ENCODE data around the gene WWOX.

Gene WWOX

DNA sequence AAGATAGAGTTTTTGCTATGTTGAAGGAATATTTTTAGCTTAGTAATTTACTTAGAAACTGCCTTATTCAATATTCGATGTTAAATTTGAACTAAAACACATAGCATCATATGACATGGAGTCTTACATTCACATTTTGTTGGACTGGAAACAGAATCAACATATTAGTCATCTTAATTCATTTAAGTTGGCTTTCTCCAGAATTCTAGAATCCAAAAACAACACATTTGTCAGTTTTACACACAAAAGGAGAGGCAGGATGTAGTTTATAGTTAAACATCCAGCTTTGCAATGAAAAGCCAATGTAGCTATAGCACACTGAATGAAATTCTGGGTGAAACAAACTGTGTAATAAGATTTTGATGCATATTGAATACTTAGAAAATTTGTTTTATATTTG, 43.3 kb downstream of the WWOX start:
- no peak for DNase-seq (ENCODE audit: low spot score)

GRCh38 chr16:78146807-78147206, 47.4 kb downstream of the WWOX start:
- no peak for DNase-seq (ENCODE audit: low spot score)

GRCh38 chr16:78147911-78148401, 48.5 kb downstream of the WWOX start:
- DNase-seq (ENCODE audit: low spot score): no peak

DNA sequence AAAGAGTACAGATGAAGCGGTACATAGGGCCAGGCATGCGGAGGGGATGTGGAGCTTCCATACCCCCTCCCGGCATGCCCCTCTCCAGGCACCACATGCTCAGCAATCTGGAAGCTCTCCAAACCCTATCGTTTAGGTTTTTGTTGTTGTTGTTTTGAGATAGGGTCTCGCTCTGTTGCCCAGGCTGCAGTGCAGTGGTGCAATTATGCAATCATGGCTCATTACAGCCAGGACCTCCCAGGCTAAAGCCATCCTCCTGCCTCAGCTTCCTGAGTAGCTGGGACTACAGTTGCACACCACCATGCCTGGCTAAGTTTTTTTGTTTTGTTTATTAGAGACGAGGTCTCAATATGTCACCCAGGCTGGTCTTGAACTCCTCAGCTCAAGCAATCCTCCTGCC, 50.8 kb downstream of the WWOX start:
- no peak for DNase-seq (ENCODE audit: low spot score)

GRCh38 chr16:78154729-78155461, 55.4 kb downstream of the WWOX start:
- no peak for DNase-seq (ENCODE audit: low spot score)

DNA sequence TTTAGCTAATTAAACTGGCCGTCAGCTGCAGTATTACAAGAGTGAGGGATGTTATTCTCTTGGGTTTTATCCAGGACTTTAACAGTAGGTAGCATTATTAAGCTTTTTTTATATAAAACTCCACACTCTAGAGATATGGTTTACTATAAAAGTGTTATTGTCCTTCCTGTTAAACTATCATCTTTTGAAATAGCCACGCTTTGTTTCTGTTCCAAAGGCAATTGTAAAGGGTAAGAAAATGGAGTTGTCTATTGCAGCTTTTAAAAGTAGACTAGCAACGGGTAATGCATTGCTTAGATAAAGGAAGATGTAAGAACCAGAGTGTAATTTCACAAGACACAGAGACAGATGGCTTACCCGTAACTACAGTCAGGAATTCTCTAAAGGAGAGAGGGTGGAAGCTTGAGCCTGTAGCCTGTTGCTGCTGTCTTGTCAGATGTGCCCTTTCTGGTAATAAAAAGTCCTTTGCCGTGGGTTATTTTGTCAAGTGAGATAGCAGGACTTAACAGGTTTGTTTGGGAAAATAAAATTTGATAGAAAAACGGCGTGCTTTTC, 56.4 kb downstream of the WWOX start:
- DNase-seq (ENCODE audit: low spot score): no peak

DNA sequence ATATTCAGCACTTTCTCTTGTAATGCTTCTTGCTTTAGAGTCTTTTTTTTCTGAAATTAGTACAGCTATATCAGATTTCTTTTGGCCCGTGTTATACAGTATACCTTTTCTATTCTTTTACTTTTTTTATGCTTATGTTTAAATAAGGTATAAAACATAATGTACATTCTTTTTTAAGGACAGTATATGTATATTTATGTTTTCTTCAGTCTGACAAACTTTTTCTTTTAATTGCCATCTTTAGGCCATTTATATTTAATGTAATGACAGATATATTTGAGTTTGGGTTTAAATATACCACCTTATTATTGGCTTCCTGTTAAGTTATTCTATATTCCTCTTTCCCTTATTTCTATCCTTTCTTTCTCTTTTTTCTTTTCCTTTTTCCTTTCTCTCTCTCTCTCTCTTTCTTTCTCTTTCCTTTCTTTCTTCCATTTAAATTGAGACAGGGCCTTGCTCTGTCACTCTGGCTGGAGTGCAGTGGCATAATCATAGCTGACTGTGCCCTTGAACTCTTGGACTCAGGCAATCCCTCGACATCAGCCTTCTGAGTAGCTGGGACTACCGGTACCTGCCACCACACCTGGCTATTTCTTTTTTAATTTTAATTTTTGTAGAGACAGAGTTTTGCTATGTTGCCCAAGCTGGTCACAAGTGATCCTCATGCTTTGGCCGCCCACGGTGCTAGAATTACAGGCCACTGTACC, 61.7 kb downstream of the WWOX start:
- DNase-seq (ENCODE audit: low spot score): no peak

- DNase-seq (ENCODE audit: low spot score): no peak
These were observed 64.6 kb downstream of the WWOX start for GRCh38 chr16:78163772-78164670.

DNA sequence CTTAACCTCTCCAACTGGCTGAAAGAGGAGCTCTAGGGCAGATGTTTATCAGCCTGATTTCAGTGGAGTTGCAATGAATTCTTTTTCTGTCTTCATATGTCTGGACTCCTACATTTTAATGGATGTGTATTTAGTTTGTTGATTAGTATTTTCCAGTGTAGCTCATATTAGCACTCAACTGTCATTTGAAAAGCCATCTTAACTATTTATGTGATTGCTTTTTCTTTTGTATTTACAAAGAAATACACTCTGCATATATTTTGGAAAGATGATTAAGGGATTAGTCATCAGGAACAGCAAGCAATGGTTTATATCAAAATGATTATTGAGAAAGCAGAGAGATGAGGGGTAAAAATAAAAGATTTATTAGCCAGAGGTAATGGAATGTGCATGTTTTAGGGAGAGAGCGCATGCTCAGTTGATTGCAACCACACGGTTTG, 71.1 kb downstream of the WWOX start:
- DNase-seq (ENCODE audit: low spot score): no peak

DNA sequence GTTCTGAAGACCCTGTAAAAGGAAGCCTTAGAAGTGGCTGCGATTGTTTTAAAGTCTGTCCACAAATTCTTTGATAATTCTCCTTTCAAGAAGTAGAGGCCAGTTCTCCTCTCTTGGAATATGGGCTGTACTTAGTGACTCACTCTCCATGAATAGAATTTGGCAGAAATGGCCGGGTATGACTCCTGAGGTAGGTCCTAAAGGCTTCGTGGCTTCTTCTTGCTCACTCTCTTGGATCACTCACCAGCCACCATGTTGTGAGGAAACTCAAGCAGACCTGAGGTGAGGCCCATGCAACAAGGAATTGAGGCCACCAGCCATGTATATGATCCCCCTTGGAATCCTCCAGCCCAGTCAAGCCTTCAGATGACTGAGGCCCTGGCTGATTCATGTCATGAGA, 75.8 kb downstream of the WWOX start:
- no peak for DNase-seq (ENCODE audit: low spot score)

- DNase-seq (ENCODE audit: low spot score): no peak
These were observed 77.0 kb downstream of the WWOX start for GRCh38 chr16:78176435-78176834.

- no peak for DNase-seq (ENCODE audit: low spot score)
These were observed 77.8 kb downstream of the WWOX start for GRCh38 chr16:78177218-78177617.

DNA sequence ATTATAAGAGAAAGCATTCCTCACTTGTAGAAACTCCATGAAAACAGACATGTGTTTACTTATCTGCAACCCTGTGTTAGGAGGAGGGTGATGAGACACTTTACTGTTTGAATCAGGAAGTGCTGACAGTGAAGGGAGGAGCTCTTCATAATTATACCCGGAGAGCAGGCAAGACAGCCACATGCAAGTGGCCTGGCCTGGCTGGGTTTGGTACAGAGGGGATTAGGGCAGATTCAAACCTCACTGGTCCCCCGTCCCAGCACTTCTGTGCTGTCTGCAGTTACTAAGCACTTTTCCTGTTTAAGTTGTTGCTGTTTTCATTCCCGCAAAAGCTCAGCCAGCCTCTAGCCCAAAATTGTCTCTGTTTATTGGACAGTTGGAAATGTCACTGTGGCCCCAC, 78.5 kb downstream of the WWOX start:
- no peak for DNase-seq (ENCODE audit: low spot score)

- no peak for DNase-seq (ENCODE audit: low spot score)
These were observed 80.2 kb downstream of the WWOX start for GRCh38 chr16:78179666-78180065.

DNA sequence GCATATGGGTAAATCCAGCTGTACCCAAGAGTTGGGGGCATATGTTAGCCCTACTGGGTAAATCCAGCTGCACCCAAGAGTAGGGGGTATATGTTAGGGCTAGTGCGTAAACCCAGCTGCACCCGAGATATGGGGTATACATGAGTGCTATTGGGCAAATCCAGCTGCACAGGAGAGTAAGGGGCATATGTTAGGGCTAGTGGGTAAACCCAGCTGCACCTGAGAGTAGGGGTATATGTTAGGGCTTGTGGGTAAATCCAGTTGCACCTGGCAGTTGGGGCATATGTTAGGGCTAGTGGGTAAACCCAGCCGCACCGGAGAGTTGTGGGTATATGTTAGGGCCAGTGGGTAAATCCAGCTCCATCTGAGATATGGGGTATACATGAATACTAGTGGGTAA, 80.9 kb downstream of the WWOX start:
- DNase-seq (ENCODE audit: low spot score): no peak

DNA sequence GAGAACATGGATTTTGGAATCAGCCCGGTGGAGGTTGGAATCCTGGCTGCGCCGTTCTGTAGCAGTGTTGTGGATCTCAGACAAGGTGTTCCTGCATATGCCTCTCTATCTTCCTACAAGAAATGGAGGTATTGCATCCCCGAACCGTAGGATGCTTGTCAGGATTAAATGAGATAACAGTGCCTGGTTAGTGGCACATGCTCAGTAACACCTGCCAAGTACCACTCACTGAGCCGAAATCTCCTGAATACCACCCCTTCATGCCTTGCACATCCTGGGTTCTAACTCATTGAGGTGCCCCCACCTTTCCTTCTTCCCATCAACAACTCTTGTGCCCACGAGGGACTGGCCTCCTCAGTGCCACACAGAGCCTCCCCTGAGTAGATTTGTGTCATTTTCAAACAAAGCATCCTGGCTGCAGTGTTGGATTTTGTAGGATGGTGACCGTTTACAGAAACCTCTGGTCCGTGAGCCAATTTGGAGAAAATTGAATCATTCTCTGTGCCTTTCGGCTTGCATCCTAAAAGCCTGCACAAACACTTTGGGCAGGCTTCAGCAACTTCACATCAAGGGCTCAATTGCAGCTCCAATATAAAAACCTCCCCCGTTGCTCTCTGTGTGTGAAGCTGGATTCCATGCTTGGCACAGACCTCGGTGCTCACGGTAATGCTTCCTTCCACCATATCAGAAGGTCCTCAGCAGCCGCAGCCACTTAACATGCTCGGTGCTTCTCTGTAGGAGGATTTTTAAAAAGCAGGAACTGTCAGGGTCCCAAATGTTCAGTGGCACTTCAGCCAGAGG, 84.2 kb downstream of the WWOX start:
- DNase-seq (ENCODE audit: low spot score): no peak

GRCh38 chr16:78184238-78185183, 85.1 kb downstream of the WWOX start:
- no peak for DNase-seq (ENCODE audit: low spot score)

- DNase-seq (ENCODE audit: low spot score): no peak
These were observed 89.7 kb downstream of the WWOX start for GRCh38 chr16:78189121-78189520.

DNA sequence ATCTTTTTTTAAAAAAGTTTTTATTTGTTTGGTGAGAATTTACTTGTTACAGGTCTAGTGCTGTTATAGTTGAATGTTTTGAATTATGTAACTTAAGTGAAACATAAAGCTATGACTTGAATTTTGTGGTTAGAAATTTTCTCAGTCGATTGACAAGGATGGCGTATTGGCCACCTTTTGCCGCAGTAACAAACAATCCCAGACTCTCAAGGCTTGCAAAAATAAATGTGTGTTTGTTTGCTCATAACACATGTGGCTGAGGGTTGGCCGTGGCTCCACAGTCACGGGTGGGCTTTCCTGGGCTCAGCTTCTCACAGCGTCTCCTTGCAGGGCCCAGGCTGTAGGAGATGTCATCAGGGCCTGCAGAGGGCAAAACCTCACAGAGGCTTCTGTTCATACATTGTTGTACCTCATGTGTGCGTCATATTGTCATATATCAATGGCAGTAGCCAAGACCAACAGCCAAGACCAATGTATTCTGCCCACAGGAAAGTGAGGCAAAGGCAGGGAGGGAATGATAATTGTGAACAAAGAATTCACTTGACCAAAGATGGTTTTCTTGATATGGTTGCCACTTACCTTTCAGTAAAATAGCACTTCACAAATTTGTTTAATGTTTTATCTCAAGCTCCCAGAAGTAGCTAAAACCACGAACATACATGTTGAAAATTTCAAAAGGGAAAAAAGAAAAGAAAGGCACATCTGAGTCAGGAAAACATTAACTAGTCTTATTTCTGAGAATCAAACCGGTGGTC, 93.5 kb downstream of the WWOX start:
- DNase-seq (ENCODE audit: low spot score): no peak
